Occipital lobe (tissue), 2 donors: Measurements from ENCODE around the gene ALDH3A2. TPM values are rescaled to one million over a fixed set of nuclear protein-coding genes. Genes with fewer than 3 reads are reported as not detected.
"Not testable (repeated sequence)": the region's sequence is repeated elsewhere in the genome, so short reads cannot be mapped to it uniquely, and the experiment has no call there.

Experiments
- DNase-seq: peaks from one replicate; lab custom pipeline; 2025; lab: John Stamatoyannopoulos, UW
- total RNA-seq: library from RNA; depleted of rRNA; stranded (reverse); fragments of >200 nt; gene quantifications from one replicate; pipeline ENCODE4 v1.2.3, GENCODE V29; 2014

The ALDH3A2 gene
- total RNA-seq, 1 donor from 2014 or later, result 96.1 TPM

DNA sequence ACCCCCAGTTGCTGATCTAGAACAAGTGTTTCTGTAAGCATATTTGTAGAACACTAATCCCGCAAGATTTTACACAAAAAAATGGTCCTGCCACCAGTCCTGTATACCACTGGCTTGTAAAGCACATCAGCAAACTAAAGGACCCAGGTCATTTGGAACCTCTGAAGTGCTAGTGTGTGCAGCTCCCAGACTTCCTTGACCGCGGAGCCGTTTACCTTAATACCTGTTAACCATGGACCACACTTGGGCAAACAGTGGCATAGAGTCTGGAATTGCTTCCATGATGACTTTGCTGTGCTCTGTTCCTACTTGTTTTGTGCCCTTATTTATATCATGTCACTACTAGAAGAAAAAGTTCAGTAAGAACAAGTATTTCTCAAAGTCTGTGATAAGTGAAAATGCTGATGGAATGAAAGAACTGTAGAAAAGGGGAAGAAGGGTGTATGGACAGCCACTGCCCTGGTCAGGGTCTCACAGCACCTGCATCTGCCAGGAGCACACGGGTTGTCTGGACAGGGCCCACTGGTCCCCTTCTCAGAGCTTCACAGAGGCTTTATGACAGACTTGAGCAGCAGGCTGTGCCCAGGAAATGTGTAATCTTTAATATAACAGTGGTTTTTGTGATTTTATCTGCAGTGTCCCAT, 29.3 kb downstream of the ALDH3A2 start:
- no peak for DNase-seq

DNA sequence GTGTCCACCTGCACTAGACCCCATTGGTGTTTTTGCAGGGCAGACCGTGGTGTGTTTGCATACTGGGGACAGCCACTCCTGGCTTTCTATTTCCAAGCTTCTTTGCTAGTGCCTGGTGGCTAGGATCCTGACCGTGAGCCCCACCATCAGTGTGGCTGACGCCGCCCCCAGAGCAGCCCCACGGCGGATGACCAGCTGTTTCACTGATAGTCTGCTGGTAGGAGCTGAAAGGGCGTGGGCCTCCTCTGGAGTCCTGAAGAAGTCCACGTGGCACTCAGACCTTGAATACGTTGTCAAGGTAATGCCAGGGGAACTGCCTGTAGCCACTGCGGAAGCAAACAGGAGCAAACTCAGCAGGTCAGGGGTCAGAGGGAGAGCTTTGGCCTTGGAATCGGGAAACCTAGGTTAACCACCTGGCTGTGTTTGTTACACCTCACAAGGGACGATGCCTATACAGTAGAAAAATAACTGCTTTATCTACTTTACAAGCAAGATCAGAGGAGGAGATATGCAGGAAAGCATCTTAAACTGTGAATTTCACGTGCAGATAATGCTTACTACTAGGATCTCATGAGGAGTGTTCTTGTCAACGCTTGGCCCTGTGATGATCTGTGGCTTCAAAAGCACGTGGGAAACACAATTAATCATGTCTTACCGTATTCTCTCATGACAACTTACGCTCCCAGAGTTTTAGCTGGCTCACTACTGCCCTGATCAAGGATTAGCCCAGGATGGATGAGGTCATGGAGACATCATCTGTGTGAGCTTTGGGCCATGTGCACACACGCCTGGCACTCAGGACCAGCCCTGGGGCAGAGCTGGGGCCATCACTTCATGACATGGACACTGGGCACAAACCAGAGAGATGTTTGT, 30.3 kb downstream of the ALDH3A2 start:
- DNase-seq, result no peak

DNA sequence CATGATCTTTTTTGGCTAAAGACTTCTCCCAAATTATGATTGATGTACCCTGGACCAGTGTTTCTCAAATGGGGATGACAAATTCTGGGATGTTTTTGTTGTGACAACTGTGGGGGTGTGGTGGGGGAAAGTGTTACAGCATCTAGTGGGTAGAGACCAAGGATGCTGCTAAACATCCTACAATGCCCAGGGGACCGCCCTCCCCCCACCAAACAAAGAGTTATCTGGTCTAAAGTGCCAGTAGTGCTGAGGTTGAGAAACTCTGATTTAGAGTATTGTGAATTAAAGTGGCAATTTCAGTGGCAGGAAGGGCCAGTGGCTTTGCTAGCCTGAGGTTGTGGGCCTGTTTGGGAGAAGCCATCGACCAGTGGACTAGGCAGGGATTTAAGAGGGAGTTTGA, 34.6 kb downstream of the ALDH3A2 start:
- no peak for DNase-seq

DNA sequence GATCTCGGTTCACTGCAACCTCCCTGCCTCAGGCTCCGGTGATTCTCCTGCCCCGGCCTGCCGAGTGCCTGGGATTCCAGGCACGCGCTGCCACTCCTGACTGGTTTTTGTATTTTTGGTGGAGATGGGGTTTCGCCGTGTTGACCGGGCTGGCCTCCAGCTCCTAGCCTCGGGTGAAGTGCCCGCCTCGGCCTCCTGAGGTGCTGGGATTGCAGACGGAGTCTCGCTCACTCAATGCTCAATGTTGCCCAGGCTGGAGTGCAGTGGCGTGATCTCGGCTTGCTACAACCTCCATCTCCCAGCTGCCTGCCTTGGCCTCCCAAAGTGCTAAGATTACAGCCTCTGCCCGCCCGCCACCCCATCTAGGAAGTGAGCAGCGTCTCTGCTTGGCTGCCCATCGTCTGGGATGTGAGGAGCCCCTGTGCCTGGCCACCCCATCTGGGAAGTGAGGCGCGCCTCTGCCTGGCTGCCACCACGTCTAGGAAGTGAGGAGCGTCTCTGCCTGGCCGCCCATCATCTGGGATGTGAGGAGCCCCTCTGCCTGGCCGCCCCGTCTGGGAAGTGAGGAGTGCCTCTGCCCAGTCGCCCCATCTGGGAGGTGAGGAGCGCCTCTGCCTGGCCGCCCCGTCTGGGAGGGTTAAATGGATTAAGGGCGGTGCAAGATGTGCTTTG, 36.5 kb downstream of the ALDH3A2 start:
- not testable (repeated sequence) for DNase-seq

DNA sequence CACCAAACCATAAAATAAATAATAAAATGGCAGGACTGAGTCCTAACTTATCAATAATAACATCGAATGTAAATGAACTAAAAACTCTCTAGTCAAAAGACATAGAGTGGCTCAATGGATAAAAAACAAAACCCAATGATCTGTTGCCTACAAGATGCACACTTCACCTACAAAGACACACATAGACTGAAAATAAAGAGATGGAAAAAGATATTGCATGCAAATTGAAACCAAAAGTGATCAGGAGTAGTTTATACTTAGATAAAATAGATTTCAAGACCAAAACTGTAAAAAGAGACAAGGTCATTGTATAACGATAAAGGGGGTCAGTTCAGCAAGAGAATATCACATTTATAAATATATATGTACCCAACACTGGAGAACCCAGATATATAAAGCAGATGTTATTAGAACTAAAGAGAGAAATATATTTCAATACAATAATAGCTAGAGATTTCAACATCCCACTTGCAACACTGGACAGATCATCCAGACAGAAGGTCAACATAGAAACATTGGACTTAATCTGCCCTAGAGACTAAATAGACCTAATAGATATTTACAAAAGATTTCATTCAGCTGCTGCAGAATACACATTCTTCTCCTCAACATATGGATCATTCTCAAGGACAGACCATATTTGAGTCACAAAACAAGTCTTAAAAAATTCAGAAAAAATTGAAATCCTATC, 38.0 kb downstream of the ALDH3A2 start:
- no peak for DNase-seq

DNA sequence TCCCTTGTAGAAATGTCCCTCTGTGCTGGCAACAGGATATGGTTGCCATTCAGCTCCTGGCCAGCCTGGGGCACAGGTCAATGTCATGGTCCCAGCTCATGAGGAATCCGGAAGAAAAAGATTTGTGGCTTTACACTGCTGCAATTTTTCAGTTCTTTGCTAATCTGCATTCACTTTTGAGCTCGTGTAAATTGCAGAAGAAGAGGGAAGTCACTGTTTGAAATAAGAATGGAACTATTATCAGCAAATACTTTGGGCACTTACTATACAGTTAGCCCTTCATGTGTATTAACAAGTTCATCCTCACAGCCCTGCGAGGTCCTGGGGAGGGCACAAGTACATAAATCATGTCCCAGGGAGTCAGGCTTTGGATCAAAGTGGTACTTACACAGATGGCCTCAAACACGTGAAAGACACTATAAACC, 53.7 kb downstream of the ALDH3A2 start:
- no peak for DNase-seq

DNA sequence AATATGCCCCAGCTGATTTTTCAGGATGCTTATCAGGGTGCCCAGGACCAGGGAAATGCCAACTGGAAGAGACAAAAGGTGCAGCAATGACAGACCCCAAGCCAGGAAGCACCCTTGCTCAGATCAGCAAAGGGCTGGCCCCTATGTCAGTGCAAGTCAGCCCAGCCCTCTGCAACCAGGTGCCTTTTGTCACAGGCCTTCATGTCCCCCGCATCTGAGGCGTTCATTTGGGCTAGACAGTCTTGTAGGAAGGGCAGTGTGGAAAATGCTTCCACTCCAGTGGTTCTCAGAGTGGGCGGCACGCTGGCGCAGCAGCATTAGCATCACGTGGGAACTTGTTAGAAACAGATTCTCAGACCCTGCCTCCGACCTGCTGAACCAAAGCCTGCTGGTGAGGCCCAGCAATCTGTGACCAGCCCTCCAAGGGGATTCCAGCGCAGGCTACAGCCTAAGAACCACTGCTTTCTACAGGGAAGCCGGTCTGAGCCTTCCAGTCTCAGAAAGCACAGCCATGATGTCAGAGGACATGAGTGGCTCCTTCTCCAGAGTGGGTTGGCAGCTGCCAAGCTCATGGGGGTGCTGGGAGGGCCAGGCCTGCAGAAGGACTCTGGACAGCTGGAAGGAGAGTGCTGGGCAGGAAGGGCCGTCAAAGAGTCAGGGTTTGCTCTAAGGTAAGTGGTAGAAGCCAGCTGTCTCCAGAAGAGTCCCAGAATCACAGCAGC, 54.7 kb downstream of the ALDH3A2 start:
- DNase-seq, result no peak

DNA sequence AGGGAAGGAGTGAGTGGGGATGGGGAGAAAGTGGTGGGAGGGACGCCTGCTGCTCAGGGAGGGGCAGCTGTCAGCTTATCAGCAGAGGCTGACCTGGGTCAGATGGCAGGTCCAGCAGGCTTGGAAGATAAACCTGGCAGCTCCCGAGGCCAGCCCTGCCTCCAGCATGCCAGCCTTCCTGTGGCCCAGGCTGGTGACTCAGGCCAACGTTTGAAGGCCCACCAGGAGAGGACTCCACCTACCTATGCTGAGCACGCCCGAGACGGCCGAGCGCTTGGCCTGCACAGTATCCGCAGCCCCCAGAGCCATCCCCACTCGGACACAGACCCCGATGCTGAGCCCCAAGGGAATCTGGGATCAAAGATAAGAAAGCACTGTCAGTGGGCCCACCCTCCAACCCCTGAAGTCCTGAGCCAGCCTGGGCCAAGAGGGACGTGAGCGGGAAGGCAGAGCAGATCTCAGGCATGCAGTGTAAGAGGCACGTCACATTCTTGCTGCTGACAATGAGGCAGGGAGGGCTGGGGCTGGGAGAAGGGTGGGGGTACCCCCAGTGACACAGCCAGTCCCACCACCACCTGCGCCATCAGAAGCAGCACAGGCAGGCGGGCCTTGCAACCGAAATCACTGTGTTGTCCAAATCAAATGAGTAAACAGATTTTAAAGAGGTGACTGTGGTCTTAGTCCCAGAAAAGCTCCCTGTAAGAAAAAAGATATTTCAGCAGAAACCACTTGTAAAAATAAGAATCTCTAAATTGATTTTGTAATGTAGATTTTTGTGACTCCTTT, 55.5 kb downstream of the ALDH3A2 start:
- DNase-seq, result no peak

DNA sequence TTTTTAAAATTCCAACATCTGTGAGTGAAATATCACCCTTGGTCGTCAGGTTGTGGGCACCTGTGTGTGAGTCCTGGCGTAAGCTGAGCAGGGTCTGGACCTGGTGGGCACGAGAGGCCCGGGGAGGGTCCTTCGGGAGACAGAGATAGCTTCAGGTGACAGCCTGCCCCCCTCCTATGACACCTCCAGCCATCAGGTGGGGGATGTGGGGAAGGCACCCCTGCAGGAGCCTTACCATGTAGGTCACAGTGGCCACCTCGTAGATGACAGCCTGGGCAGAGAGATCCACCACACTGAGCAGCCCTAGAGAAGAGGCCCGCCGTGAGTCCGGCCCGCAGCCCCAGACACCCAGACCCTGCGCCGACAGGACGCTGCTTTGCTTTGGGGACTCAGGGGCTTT, 56.6 kb downstream of the ALDH3A2 start:
- DNase-seq, result no peak

DNA sequence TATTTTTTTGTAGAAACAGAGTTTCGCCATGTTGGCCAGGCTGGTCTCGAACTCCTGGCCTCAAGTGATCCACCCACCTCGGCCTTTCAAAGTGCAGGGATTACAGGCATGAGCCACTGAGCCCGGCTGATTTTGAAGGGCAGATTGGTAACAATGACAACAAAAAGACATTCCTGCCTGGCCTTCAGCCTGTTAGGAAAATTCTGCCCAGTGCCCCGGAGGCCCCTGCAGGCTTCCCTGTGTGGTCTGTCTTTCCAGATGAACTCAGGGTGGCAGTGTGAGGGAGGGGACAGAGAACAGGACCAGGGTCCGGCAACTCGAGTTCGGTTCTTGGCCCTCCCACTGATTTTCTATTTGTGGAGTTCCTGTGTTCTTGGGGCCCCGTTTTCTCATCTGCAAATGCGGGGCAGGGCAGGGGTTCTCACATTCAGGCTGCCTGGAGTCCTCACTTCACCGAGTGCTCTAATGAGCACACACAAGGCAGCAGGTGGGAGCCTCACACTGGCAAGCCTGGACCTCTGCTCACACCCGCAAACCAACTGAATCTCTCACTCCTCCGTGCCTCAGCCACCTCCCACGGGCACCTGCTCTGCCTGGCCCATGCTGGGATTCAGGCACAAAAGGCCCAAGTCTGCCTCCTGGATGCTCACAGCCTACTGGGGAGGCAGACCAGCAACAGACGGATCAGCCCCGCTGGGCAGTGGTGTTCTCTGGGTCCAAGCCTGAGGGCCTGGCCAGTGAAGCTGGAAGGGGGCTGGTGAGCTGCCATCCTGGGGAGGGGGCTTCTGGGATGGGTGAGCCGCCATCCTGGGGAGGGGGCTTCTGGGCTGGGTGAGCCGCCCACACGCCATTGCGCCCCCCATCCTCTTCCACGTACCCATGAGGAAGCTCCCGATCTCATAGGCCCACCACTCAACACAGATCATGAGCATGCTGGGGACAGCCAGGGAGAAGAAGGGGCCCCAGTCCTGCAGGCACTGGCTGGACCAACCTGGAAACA, 57.5 kb downstream of the ALDH3A2 start:
- DNase-seq, result no peak

DNA sequence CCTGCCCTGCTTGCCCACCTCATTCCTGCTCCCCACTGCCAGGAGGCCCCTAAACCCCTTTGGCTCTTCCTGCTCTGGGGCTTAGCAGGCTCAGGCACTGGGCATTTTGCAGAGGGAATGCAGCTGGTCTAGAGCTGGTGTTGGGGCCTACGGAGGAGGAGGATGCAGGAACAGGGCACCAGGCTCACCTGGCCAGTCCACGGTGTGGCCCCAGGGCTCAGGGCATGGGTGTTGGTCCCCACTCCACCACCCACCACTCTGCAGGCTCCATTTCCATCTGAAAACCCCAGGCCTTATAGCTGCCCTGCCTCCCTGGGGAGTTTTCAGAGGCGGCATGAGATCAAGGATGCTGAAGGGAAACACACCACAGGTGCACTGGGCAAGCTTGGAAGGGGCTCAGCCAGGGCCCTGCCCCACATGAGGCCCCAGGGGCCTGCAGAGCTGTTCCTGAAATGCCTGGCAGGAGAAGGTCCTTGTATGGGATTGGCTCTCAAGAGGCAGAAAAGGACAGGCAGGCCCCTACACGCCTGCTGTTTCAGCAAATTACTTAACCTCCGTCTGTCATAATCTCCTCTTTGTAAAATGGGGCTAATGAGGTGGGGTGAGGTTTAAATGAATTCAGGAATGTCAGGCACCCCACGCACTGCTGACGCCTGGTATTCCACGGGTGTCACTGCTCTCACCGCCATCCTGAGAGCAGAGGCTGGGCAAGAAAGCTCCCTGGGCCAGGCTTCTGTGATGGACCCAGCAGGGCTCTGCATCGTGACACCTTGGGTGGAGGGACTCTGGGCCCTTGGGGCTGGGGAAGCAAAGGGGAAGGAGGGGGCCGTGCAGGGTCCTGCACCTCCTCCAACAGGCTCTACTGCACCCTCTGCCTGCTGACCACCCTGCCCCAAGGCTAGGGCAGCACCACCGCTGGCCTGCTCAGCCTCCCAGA, 58.5 kb downstream of the ALDH3A2 start:
- DNase-seq, result no peak

DNA sequence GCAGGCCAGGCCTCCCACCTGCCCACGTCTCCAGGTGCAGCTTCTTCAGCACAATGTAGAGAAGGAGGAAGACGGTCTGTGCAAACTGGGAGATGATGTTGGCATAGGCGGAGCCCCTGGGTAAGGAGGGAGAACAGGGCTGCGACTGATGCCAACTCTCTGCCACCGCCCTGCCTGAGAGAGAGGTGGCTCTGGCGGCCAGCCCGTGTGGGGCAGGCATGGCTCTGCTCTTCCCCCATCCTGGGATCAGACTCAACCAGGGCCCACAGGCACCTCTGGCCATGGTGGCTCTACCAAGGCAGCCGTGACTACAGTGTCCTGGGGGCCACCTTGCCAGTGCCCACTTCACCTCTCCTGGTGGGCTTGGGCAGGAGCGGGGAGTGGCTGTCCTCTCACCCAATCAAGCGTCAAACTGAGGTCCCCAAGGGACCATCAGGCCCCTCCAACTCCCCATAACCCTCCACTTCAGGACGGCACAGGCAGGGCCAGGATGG, 59.2 kb downstream of the ALDH3A2 start:
- no peak for DNase-seq

DNA sequence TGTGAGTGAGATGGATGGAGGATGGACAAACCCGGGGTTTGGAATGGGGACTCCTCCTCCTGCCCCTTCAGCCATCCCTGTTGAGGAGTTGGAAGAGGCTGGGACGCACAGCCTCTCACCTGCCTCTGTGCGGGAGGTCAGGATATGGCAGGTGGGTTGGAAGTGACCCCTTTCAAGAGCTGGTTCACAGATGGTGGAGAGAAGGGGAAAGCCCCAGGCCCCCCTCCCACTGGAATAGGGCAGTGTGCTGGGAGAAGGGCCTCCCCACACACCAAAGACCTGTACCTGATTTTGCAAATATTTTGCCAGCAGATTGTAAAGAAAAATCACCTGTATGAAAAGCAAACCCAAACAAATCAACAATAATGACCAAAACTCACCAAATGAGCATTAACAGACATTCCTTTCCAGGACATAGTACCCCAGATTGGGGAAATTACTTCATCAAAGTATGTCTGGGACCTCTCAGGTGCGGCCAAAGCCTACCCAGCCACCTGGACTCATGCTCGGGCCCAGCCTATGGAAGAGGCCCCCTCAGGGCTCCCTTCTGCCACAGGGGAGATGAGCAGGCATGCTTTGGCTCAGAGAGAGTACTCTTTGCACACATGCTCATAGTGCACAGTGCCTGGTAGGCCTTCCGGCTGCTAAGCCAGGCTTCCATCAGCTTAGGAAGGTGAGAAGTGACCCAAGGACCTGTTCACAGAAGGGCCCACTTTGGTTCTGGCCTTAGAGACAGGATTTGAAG, 60.1 kb downstream of the ALDH3A2 start:
- DNase-seq, result no peak

DNA sequence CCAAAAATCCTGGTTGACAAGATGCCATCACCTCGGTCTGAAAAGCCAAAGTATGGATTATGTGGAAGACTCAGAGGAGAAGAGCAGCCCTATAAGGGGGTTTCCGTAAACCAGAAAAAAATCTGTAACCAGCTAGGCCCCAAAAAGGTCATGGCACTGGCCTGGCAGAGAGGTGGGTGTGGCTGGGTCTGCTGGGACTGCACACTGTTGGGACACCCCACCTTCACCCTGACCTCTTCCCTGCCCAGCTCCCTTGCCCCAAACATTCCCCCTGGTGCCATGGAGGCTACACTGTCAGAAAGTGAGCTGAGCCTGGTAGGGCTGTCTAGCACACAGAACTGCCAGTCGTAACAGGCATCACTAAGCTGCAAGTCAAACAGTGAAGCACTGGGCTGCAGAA, 61.3 kb downstream of the ALDH3A2 start:
- no peak for DNase-seq

DNA sequence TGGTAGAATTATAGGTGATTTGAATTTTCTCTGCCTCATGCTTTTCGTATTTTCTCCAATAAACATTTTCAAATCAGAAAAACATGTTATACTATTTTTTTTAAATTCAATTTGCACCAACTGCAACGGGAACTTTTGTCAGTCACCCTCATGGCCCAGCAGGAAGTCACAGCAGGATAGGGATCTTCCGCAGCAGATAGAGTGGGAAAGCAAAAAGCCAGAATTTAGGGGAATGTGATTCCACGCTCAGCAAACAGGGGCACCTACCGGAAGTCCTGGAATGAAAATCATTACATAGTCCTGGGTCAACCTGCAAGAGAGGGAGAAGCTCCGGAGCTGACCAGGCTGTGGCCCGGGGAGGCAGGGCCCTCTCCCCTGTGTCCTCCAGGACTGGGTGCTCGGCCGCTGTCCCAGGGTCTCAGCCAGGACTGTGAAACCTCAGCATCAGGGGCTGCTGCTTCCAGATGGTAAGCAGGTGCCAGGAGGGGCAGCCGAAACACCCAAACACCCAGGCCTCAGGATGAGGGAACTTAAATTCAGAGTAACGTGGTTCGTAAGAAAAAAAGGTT, 64.0 kb downstream of the ALDH3A2 start:
- DNase-seq, result no peak

DNA sequence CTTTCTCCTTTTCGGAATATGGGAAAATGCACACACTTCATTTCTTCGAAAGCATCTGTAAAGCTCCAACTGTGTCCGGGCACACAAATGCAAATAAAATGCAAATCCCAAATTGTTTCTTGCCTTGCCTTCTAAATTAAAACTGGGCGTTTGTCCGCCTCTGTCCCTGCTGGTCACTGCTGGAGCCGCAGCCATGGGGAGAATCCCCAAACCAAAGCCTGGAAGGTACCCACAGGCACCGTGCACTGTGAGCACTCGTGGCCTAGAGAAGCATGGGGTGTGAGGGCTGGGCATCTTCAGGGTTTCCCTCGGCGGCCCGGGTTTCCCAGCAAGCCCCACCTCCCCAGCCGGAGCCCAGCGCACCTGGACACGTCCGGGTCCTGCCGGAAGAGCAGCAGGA, 64.9 kb downstream of the ALDH3A2 start:
- no peak for DNase-seq

DNA sequence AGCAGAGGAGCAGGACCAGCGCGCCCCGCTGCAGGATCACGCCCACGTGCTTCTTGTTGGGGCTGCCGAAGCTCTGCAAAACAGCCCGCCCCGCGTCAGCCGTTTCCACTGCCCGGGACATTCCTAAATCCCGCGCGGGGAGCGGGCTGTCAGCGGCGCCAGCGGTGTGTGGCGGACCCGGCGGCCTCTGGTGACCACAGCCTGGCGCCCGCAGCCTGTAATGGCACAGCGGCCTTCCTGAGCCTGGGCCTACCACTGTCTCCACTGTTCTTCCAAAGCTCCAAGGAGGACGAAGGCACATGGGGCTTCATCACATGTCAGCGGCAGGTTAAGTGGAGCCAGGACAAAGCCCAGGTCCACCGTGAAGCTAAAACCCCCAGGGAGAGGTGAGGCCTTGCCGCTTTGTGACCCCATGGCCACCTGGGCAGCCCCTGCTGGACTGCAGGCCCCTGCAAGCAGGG, 65.4 kb downstream of the ALDH3A2 start:
- DNase-seq, result no peak
